Activated CD4-positive, alpha-beta T cell treated with anti-CD3 and anti-CD28 coated beads, Interleukin-2, amount 50 U/mL, for 16 hours (primary cell): Measurements from ENCODE around the gene NXPE2.

Experiments
- DNase-seq: peaks from one replicate; pipeline ENCODE4 v3.0.0-alpha.2; 2020

The NXPE2 gene

DNA sequence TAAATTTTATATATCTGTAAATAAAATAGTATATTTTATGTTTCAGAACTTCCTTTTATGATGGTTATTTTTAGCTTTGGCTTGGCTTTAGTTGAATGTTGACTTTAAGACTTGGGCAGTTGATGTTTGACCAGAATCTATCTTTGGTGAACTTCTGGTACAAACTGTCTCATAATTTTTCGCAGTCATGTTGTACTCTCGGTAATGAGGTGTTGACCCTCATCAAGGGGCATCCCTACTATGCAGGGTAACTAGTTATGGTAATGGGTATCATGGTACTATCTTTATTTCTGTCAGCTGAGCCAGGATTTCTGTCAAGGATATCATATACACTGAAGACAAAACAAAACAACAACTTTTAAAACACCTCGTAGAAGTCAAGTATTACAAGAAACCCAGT lies 67.7 kb downstream of the NXPE2 start:
- no peak for DNase-seq
